ENCODE data around the gene RAF1.

DNA sequence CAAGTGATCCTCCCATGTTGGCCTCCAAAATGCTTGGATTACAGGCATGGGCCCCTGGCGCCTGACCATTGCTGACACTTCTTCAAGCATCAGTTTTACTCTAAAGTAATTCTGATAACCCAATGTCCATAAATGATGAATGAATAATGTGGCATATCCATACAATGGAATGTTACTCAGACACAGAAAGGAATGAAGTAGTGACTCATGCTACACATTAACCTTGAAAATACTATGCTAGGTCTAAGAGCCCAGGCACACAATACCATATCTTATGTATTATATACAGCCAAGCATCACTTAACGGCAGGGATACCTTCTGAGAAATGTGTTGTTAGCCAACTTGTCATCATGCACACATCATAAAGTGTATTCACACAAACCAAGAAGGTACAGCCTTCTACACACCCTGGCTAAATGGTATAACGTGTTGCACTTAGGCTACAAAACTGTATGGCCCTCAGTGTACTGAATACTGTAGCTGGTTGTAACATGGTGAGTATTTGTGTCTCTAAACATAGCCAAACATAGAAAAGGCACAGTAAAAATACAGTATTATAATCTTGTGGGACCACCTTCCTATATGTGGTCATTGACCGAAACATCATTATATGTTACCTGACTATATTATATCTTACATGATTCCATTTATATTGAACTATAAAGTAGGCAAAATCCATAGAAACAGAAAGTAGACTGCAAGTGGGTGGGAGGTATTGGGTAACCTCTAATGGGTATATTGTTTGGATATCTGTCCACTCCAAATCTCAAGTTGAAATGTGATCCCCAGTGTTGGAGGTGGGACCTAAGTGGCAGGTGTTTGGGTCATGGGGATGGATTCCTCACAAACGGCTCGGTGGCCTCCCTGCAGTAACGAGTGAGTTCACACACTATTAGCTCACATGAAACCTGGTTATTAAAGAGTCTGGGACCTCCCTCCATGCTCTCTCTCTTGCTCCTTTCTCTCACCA lies 75.6 kb downstream of the RAF1 start:
- TF ChIP-seq EZH2 (IDR thresholded peaks at IDR 0.05): no peak
- TF ChIP-seq POLR2AphosphoS5 (IDR thresholded peaks at IDR 0.05; ENCODE audit: borderline replicate concordance, low read depth, low read length): no peak
- TF ChIP-seq FOXP2 (optimal IDR thresholded peaks at IDR 0.05; ENCODE audit: control extremely low read depth, extremely low read length, insufficient read depth): no peak

Data from SK-N-MC (cell line).